Smooth muscle cell of the brain vasculature (primary cell): Measurements from ENCODE around the gene RIPK4.
"Not testable (repeated sequence)": the region's sequence is repeated elsewhere in the genome, so short reads cannot be mapped to it uniquely, and the experiment has no call there.

Experiments used
- DNase-seq: peaks from one replicate; pipeline ENCODE4 v3.0.0-alpha.2; 2012; ENCODE audit warnings: low read depth, low spot score

Gene RIPK4

GRCh38 chr21:41795726-41796125 lies 28.9 kb upstream of the RIPK4 start:
- DNase-seq = no peak

GRCh38 chr21:41794600-41794999 lies 27.7 kb upstream of the RIPK4 start:
- DNase-seq = no peak

- no peak for DNase-seq
Measured at GRCh38 chr21:41792711-41793110, 25.9 kb upstream of the RIPK4 start.

- DNase-seq = no peak
Measured at GRCh38 chr21:41786509-41786987, 19.7 kb upstream of the RIPK4 start.

GRCh38 chr21:41785262-41785661 lies 18.4 kb upstream of the RIPK4 start:
- not testable (repeated sequence) for DNase-seq

GRCh38 chr21:41784456-41785102 lies 17.7 kb upstream of the RIPK4 start:
- no peak for DNase-seq

- DNase-seq = no peak
Measured at GRCh38 chr21:41783476-41784180, 16.8 kb upstream of the RIPK4 start.

GRCh38 chr21:41781050-41781410 lies 14.2 kb upstream of the RIPK4 start:
- no peak for DNase-seq

GRCh38 chr21:41780337-41781049 lies 13.6 kb upstream of the RIPK4 start:
- DNase-seq = no peak

- DNase-seq = no peak
Measured at GRCh38 chr21:41779659-41780058, 12.8 kb upstream of the RIPK4 start.

- DNase-seq = no peak
Measured at GRCh38 chr21:41778930-41779600, 12.2 kb upstream of the RIPK4 start.

GRCh38 chr21:41777951-41778815 lies 11.3 kb upstream of the RIPK4 start:
- DNase-seq = peak; percentile 65

GRCh38 chr21:41776778-41777177 lies 9.9 kb upstream of the RIPK4 start:
- no peak for DNase-seq

- DNase-seq = no peak
Measured at GRCh38 chr21:41775149-41775472, 8.3 kb upstream of the RIPK4 start.

- DNase-seq = no peak
Measured at GRCh38 chr21:41774467-41775148, 7.8 kb upstream of the RIPK4 start.

- DNase-seq = no peak
Measured at GRCh38 chr21:41772351-41773080, 5.7 kb upstream of the RIPK4 start.

- no peak for DNase-seq
Measured at GRCh38 chr21:41771625-41771945, 4.7 kb upstream of the RIPK4 start.

GRCh38 chr21:41770901-41771624 lies 4.2 kb upstream of the RIPK4 start:
- DNase-seq = no peak

- no peak for DNase-seq
Measured at GRCh38 chr21:41769933-41770332, 3.1 kb upstream of the RIPK4 start.

- DNase-seq = no peak
Measured at GRCh38 chr21:41769521-41769920, 2.7 kb upstream of the RIPK4 start.
